ENCODE results near the gene GNG3. TPM values are rescaled to one million over a fixed set of nuclear protein-coding genes. Genes with fewer than 3 reads are reported as not detected.
A peak's percentile ranks its signal among the peaks of the same experiment; 100 is the strongest.

Gene GNG3
- total and polyA plus RNA-seq, 2 of the 8 experiments (the other 6 are each of a cell fraction or from before 2014, with no cell fraction given): 4.9 to 12.1 TPM

GRCh38 chr11:62709247-62710000 is 1.9 kb downstream of the GNG3 start:
- FAIRE-seq (peak; percentile 66), DNase-seq (ENCODE audit: low read depth in 1 of 2, low spot score in 2 of 2) (peak; percentile 93 to 95)
- Histone ChIP-seq H3K36me3 (ENCODE audit: control insufficient read depth in 2 of 4, insufficient read depth in 4 of 4, low read length in 3 of 4) (peaks cover 15 to 38% (median 20%) of the 10 kb centered on the region in 4 experiments), H2AK5ac (ENCODE audit: low read depth, low read length) (peak overlapping the region; percentile 14; the same call in 1 of the 2 replicates), H3K23me2 (ENCODE audit: low read depth, low read length) (peaks cover 22% of the 10 kb centered on the region), H3K9me3 (ENCODE audit: insufficient read depth in 2 of 2, low read depth in 1 of 2, low read length in 1 of 2) (no peaks in the 10 kb centered on the region), H3K56ac (replicated peaks; ENCODE audit: insufficient read length, low read depth, low read length) (peak overlapping the region; percentile 87), H4K91ac (replicated peaks; ENCODE audit: insufficient read length, low read length) (peak overlapping the region; percentile 96), H4K20me1 (replicated peaks in 1 of 2; ENCODE audit: control insufficient read depth in 1 of 2, insufficient read depth in 2 of 2, low read length in 2 of 2) (no peaks in the 10 kb centered on the region), H3K79me1 (ENCODE audit: low read depth, low read length) (no peaks in the 10 kb centered on the region; the same call in 1 of the 2 replicates), H2AFZ (ENCODE audit: low read length) (peak overlapping the region; percentile 45; the same call in 1 of the 2 replicates), H2BK15ac (ENCODE audit: low read length) (no peak overlapping the region), H3K23ac (ENCODE audit: insufficient read length) (no peak overlapping the region), H2BK20ac (ENCODE audit: low read length) (no peak overlapping the region), H2BK5ac (ENCODE audit: low read depth, low read length) (peak overlapping the region; percentile 96), H3K9ac (replicated peaks in 1 of 4; ENCODE audit: extremely low read depth in 1 of 4, low read depth in 3 of 4, low read length in 3 of 4) (peak overlapping the region; percentile 61 to 92 (median 90)), H2BK12ac (ENCODE audit: low read depth, low read length) (peak overlapping the region; percentile 85; the same call in 1 of the 2 replicates), H3K4ac (replicated peaks; ENCODE audit: insufficient read length, low read depth, low read length) (no peak overlapping the region), H3K79me2 (ENCODE audit: control insufficient read depth in 1 of 2, insufficient read depth in 2 of 2, low read length in 2 of 2) (peaks cover 0 to 10% of the 10 kb centered on the region in 2 experiments; a peak in 1 of 4 replicates), H3K4me3 (ENCODE audit: extremely low read depth in 1 of 4, insufficient read depth in 2 of 4, low read depth in 3 of 4, low read length in 4 of 4) (peak overlapping the region; percentile 68 to 89 (median 84)), H4K8ac (ENCODE audit: extremely low read depth, insufficient read depth, low read length) (peak overlapping the region; percentile 100; the same call in 1 of the 2 replicates), H3K27me3 (replicated peaks in 1 of 4; ENCODE audit: control insufficient read depth in 3 of 4, extremely low read depth in 1 of 4, insufficient read depth in 3 of 4, low read length in 3 of 4) (no peaks in the 10 kb centered on the region), H3K27ac (ENCODE audit: low read depth, low read length) (peak overlapping the region; percentile 95), H3K4me2 (ENCODE audit: insufficient read depth in 1 of 2, low read depth in 2 of 2, low read length in 2 of 2) (peak overlapping the region; percentile 99), H4K5ac (ENCODE audit: insufficient read length, low read depth, low read length) (peak overlapping the region; percentile 92), H2BK120ac (replicated peaks; ENCODE audit: low read depth, low read length) (peak overlapping the region; percentile 44), H3K4me1 (replicated peaks in 1 of 4; ENCODE audit: control insufficient read depth in 3 of 4, insufficient read depth in 4 of 4, low read length in 3 of 4) (peaks cover 7 to 39% (median 20%) of the 10 kb centered on the region in 4 experiments), H3K14ac (ENCODE audit: insufficient read length) (no peak overlapping the region), H3K18ac (ENCODE audit: extremely low read depth, low read length) (peak overlapping the region; percentile 60)
- 3% methylated on average over 44 of the region's 47 CpGs; no CpG with 5 or more reads in 1 of the 2 experiments for WGBS, 2 experiments (ENCODE audit: extremely low coverage in 1 of 2, insufficient coverage in 1 of 2, insufficient read length in 1 of 2, insufficient replicate concordance in 2 of 2, low coverage in 1 of 2, low lambda C conversion rate in 2 of 2, missing lambda C conversion rate in 1 of 2)
- ChIA-PET CTCF (ENCODE audit: partially characterized antibody) (interaction anchor here (0.6 to 2.6 kb wide), 7 partner anchors 13 to 59 kb away, joined by 3 to 9 read pairs (median 3); partner anchors contain the start of gene ZBTB3), POLR2A (ENCODE audit: partially characterized antibody) (interaction anchor here (0.6 to 61.4 kb wide), 31 partner anchors 9 to 171 kb away, joined by 3 to 2041 read pairs (median 8); partner anchors contain the start of genes B3GAT3, C11orf98, CSKMT and EEF1G)
- TF ChIP-seq CHD1 (IDR thresholded peaks at IDR 0.05; ENCODE audit: low read depth, low read length): peak; percentile 65
- no peak for TF ChIP-seq BRCA1 (IDR thresholded peaks at IDR 0.05; ENCODE audit: low read depth, low read length)
- TF ChIP-seq CHD2 (IDR thresholded peaks at IDR 0.05; ENCODE audit: low read length): peak; percentile 49; the same call in 1 of the 2 replicates
- no peak for TF ChIP-seq SP2 (IDR thresholded peaks at IDR 0.05; ENCODE audit: low read length)
- TF ChIP-seq, protein P1, sequence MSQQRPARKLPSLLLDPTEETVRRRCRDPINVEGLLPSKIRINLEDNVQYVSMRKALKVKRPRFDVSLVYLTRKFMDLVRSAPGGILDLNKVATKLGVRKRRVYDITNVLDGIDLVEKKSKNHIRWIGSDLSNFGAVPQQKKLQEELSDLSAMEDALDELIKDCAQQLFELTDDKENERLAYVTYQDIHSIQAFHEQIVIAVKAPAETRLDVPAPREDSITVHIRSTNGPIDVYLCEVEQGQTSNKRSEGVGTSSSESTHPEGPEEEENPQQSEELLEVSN (IDR thresholded peaks at IDR 0.05): no peak
- TF ChIP-seq USF2 (IDR thresholded peaks at IDR 0.05; ENCODE audit: low read length): no peak
